Lung microvascular endothelial cell (primary cell): ENCODE results near the gene PROZ. TPM values are rescaled to one million over a fixed set of nuclear protein-coding genes. Genes with fewer than 3 reads are reported as not detected.
A peak's percentile ranks its signal among the peaks of the same experiment; 100 is the strongest.

ENCODE experiments used
- DNase-seq, 2 donors: peaks; one replicate each; pipeline versions ENCODE4 v3.0.0 to v3.0.0-alpha.2; 2010; ENCODE audit warnings: low read depth in 2 of 2
- total RNA-seq: library from RNA; depleted of rRNA; stranded (reverse); fragments of >200 nt; gene quantifications from 2 replicates; pipeline ENCODE4 v1.2.1, GENCODE V29; 2014

The PROZ gene
- total RNA-seq, 1 donor from 2014 or later = 0.20 TPM

DNA sequence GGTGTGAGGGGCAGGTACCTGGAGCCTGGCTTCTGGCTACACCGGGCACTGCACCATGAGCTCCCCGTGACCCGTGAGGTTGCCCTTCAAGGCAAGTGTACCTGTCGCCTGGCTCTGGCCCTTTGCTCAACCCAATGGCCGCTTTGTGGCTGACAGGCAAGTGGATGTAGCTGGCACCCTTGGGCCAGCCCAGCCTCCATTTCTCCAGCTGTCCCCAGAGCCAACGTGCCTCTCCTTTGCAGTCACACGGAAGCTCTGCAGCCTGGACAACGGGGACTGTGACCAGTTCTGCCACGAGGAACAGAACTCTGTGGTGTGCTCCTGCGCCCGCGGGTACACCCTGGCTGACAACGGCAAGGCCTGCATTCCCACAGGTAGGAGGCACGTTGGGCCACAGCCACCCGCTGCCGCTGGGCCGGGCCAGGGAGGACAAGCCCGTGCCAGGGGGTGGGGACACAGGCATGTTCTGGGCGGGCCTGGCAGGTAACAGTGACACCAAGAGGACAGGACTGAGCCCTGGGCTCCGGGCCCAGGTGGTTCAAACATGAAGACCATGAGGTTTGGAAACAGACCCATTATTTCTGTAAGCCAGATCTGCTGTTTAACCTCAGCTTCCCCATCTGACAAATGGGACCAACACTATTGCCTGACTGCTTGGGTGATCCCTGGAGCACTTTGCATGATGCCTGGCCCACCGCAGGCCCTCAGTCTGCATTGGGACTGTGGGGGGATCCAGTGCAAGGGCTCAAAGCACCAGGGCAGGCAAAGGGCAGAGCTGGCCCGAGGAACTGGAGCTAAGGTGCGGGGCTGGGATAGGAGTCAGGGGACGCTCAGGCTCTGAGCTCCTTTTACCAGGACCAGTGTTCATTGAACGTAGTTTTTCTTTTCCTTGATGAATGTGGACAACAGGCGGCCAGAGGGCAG lies 17.5 kb upstream of the PROZ start:
- DNase-seq = no peak

DNA sequence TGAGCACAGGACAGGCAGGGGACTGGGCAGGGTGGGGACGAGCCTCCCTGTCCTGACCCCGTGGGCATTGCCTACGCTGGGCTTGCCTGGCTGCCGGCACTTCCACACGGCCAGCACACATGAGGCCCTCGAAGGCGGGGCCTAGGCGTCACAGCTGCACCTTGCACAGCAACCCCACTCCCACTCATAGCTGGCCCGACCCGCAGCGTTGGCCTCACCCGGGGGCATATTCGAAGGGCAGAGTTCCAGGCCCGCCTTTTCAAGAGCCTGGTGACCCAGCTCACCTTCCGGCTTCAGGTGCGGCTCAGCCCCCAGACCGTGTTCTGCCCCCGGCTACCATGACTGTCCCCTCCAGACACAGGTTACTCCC lies 16.9 kb upstream of the PROZ start:
- no peak for DNase-seq

DNA sequence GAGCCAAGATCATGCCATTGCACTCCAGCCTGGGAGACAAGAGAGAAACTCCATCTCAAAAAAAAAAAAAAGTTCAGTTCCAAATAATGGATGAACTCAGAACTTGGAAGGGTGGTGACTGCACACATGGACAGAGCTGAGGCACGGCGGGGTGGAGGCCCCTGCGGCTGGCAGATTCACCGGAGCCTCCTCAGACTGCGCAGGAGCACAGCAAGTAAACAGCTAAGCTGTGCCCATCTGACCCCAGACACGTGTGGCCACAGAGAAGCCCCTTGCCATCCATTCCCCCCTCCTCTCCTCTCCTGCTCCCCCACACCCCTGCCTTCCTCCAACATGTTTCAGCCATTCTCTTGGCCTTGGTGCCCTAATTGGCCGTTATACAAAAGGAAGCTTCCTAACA lies 15.6 kb upstream of the PROZ start:
- DNase-seq = no peak

DNA sequence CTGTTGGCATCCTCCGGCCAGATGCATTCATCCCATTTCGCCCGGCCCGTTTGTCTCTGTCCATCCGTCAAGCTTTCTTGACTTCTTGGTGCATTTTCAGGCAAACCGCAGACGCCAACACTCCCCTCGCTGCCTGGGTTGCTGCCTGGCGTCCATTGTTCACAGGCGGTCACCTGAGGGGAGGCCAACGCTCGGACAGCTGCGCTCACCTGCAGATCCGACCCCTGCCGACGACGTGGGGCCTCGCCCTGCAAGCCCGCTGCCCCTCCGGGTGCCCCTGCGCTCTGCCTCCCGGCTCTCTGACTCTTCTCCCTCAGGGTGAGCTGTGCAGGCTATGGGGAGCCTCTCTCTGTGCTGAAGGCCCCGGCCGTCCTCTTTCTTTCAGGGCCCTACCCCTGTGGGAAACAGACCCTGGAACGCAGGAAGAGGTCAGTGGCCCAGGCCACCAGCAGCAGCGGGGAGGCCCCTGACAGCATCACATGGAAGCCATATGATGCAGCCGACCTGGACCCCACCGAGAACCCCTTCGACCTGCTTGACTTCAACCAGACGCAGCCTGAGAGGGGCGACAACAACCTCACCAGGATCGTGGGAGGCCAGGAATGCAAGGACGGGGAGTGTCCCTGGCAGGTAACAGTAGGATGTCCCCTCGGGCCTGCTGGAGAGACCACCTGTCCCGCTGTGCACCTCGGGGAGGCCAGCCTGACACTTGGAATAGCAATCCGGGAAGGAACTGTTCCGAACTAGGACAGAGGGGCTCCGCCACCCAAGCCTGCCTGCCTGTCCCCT lies 14.8 kb upstream of the PROZ start:
- no peak for DNase-seq

DNA sequence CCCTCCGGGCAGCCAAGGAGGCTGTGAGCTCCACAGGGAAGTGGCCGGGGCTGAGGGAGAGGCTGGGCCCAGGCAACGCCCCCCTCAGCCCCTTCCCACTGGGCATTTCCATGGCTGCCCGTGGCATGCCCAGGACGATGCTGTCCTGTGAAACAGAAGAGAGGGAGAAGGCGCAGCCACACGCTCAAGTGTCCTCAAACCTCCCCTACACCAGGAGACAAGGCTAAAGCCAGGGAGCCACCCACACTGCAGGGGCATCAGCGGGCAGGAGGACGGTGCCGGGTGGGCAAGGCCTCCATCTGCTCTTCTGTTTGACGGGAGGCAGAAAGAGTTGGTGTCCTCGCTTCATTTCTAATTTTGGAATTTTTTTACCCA lies 14.2 kb upstream of the PROZ start:
- no peak for DNase-seq

DNA sequence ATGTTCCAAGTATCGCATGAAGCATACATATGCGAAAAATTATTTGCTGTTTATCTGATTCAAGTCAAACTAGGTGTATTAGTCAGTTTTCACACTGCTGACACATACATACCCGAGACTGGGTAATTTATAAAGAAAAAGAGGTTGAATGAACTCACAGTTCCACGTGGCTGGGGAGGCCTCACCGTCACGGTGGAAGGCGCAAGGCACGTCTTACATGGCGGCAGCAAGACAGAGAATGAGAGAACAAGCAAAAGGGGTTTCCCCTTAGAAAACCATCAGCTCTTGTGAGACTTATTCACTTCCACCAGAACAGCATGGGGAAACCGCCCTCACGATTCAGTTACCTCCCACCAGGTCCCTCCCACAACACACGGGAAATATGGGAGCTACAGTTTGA lies 13.0 kb upstream of the PROZ start:
- DNase-seq = no peak

DNA sequence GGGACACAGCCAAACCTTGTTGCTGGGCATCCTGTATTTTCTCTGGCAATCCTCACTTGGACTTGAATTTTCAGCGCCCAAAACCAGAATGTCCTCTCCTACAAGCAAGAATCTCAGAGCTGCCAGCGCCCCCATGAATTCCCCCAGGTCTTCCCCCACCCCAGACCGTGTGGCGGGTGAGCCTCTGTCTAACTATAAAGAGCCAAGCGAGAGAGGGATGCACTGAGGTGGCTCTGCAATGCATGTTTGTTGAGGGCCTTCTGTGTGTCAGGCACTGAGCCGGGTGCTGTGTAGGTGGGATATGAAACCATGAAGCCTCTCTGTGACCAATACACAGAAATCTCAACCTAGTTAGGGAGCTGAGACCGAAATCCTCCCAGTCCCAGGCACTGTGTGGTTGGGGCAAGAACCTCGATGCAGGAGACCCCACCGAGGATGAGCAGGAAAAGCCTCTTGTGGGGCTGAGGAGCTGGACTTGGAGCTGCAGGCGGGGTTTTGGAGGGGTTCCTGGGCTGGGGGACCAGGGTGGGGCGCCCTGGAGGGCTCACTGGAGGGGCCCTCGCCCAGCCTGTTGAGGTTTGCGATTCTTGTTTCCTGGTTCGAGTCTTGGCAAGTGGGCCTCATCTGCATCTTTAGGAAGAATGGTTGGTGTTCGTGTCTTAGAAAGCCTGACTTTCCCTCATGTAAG lies 12.4 kb upstream of the PROZ start:
- DNase-seq = no peak

DNA sequence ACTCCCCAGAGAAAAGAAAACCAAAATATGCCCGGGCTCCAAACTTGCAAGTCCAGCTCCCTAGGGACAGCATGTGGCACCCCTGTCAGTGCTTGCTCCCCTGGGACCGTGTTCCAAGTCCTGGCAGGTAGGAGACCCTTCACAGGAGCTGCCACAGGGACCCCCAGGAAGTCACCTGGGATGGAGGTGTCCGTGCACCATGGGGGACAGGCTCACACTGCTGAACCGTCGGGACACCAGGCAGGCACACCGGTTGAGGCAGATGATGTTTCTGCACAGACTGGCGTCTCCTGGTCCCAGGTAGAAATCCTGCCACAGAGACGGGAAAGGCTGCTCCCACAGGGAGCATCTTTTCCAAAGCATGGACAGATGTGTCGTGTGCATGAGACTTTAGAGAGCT lies 11.7 kb upstream of the PROZ start:
- no peak for DNase-seq

DNA sequence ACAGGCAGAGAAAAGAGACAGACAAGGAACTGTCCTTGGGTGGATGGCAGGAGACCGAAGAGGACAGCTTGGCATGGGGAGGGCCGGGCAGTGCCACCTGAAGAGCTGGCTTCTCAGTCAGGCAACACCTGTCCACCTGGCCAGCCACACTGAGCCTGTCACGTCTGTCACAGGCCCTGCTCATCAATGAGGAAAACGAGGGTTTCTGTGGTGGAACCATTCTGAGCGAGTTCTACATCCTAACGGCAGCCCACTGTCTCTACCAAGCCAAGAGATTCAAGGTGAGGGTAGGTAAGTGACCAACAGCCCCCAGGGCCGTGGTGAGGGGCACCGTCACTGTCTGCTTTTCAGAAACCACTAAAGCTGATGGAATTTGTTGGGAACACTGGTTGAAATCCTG lies 11.2 kb upstream of the PROZ start:
- no peak for DNase-seq

DNA sequence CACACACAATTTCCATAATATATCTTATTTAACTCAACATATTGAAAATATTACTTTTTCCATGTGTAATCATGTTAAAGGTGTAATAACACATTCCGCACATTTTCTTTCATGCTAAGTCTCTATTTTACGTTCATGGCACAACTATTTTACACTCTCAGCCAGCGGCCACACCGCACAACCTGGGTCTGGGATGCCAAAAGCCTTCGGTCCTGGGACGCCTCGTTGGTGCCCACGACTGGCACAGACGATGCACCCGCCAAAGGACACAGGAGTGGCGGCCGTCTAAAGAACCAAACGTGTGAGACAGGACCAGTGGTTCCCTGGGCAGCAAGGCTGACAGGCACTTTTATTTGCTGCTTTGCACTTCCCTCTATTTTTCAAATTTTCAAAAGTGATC lies 10.0 kb upstream of the PROZ start:
- DNase-seq = no peak

DNA sequence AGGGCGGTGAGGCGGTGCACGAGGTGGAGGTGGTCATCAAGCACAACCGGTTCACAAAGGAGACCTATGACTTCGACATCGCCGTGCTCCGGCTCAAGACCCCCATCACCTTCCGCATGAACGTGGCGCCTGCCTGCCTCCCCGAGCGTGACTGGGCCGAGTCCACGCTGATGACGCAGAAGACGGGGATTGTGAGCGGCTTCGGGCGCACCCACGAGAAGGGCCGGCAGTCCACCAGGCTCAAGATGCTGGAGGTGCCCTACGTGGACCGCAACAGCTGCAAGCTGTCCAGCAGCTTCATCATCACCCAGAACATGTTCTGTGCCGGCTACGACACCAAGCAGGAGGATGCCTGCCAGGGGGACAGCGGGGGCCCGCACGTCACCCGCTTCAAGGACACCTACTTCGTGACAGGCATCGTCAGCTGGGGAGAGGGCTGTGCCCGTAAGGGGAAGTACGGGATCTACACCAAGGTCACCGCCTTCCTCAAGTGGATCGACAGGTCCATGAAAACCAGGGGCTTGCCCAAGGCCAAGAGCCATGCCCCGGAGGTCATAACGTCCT lies 9.4 kb upstream of the PROZ start:
- DNase-seq = no peak

DNA sequence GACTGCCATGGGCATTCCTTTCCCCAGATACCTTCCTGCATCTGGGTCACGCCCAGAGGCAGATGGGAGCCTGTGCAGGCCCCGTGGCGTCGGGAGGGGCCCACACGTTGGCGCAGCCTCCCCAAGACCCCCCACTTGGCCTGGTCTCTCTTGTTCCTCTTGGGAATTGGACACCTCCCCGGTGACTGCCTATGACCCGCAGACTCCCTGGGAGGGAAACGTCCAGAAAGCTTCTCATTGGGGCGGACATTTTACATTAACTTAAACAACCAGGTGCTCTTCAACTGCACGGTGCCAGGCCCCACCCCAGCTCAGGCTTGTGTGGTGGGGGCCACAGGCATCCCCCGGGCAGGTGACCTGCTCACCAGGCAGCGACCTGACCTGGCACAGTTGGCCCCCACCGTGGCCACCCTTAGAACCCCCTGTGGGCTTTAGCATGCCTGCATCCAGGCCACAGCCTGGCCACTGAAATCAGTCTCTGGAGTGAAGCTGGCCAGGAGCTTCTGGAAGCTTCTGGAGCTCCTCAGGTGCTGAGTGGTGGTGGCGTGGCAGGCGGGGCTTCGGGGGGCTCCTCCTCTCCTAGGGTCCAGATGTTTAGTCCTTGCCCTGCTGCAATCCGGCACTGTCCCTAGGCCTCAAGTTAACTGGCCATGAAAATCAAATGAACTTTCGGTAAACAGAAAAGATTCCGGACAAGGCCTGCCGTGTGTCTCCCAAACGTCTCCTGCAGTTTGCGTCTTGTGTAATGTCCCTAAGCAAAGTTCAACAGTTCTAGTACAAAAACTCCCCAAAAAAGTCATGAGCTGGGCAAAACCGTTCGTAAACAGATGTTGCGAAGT lies 8.5 kb upstream of the PROZ start:
- DNase-seq = no peak

DNA sequence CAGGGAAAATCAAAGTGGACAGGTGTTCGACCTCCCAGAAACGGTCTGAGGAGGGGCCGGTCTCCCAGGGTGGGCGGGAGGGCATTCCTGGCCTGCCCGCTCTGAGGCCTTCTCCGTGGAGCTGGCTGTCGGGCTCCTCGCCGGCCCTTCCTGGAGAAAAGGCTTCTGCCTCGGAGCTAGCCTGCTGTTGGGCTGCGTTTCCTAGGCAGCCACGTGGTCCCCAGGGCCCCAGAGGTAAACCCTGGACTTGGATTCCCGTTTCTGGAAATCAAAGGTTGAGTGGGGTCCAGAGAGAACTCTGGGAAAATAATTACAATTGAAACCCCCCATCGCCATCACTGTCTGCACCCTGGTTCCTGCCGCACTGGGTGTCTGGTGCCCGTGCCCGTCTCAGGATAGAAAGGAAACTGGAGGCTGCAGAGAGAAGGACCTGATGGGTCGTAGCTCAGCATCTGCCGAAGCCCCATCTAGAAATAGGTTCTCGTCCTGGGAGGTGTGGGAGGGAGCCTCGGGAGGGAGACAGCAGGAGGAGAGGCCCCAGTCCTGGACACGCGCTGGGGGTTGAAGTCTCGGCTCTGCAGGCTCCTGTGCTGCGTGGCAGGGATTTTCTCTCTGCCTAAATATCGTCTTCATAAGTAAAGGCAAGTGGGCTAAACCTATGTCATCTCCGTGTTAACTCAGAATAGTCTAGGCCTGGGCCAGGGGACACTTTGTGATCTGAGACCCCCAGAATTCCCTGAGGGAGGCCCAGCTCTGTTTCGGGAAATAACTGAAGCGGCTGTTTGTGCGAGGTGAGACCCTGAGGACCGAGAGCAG lies 7.7 kb upstream of the PROZ start:
- no peak for DNase-seq

DNA sequence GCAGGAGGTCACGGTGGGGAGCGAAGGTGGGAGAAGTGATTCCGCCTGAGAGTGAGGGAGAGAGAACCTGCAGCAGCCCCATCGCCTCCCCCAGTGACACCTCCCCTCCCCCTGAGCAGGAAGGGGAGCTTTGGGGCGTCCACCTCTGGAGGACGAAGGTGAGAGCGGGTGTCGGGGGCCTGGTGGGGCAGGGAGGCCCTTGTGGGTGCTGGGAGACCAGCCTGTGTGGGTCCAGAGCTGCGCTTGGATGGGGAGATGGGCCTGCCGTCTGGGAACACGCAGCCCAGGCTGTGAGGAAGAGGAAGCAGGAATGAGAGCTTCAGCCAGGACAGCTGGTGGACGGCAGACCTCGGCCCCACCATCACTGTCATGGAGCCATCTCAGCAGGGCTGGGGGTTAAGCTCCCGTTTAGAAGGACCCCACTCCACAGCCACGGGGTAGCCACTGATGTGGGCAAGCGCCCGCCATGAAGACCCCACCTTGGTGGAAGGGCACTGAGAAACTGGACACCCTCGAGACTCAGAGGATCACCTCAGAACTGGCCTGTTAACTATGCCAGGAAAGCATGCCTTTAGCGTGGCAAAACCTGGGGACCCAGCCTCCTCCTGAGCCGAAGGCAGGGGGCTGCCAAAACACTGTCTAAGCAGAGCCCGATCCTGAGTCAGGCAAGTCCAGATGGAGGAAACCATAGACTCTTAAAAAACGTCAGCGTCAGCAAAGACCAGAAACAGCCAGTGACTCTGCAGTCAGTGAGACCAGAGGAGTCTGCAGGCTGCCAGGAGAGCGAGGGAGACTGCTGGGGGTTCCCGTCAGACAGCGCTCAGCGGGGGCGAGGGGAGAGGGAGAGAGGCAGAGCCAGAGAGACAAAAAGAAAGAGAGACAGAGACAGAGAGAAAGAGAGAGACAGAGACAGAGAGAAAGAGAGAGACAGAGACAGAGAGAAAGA lies 6.4 kb upstream of the PROZ start:
- DNase-seq = peak in 1 of 2 donors; percentile 12

DNA sequence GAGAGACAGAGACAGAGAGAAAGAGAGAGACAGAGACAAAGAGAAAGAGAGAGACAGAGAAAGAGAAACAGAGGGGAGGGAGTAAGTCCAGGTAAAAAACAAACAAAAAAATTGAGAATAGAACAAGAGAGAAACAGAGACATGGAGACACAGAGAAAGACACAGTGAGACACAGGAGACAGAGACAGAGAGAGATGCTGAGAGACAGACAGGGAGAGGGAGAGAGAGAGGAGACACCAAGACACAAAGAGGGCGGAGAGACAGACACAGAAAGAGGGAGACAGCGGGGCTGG lies 5.8 kb upstream of the PROZ start:
- no peak for DNase-seq

DNA sequence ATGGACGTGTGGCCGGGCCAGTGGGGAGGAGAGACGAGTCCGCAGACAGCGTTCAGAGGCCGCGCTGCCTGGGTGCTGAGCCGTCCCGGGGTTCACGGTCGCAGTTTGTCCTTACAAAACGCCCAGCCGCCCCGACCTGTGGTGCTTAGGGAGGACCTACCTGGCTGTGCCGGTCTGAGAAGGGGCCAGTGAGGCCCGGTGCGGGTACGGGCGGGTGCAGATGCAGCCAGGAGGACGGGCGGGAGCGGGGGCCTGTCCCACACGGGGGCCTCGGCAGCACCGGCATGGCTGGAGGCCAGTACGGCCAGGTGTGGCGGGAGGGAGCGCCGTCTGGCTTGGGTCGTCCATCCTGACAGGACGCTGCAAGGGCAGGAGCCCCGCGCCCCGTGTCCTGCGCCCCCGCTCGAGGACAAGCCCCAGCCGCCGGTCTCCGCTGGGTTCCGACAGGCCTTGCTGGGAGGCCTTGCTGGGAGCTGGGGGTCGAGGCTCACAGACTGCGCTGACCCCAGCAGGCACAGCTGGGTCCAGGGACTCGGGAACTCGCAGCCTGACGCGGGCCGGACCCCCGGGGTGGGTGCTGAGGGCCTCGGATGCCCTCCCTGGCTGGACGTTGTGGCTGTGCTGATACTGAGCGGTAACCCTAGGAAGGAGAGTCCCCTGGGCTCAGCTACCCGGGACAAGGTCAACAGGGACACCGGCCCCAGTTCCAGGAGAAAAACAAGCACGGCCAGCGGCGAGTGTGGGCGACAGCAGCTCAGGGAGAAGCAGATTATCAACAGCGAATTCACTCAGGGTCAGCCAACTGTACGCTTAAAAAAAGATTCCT lies 5.3 kb upstream of the PROZ start:
- peak in 1 of 2 donors; percentile 21 for DNase-seq

DNA sequence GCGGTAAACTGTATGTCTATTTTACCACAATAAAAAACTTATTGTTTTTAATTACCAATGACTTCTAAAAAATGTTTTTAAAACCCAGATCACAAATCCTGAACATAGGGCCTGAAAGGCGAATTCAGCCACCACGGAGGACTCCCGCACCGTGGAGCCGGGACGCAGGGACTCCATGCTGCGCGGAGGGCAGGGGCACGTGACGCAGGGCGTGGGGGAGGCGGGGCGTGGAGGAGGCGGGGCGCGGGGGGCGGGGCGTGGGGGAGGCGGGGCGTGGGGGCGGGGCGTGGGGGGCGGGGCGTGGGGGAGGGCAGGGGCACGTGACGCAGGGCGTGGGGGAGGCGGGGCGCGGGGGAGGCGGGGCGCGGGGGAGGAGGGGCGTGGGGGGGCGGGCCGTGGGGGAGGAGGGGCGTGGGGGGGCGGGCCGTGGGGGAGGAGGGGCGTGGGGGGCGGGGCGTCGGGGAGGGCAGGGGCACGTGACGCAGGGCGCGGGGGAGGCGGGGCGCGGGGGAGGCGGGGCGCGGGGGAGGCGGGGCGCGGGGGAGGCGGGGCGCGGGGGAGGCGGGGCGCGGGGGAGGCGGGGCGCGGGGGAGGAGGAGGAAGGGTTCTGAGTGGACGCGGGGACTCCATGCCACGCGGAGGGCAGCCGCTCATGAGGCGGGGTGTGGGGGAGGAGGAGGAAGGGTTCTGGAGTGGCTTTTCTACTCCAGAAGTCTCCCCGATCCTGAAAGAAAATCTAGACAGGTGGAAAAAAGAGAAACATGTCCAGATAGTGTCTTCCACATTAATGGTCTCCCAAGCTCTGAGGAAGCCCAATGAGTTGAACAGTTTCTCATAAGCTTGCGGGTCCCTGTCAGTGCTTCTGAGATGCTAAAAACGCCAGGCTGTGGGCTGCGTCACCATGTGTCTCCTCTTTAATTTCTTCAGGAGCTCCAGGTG lies 4.4 kb upstream of the PROZ start:
- DNase-seq = peak; percentile 71 to 83
